Stimulated activated CD4-positive, alpha-beta T cell treated with anti-CD3 and anti-CD28 coated beads, Interleukin-1b, Interleukin-23, amount 100 ng/mL, for 4 hours (primary cell): ENCODE measurements around the gene OR4N5.
"Not testable (repeated sequence)": the region's sequence is repeated elsewhere in the genome, so short reads cannot be mapped to it uniquely, and the experiment has no call there.

Source experiments
- DNase-seq, 2 donors: peaks; one replicate each; pipeline ENCODE4 v3.0.0-alpha.2; 2020; ENCODE audit warnings: low read depth in 2 of 2

Gene OR4N5, protein sequence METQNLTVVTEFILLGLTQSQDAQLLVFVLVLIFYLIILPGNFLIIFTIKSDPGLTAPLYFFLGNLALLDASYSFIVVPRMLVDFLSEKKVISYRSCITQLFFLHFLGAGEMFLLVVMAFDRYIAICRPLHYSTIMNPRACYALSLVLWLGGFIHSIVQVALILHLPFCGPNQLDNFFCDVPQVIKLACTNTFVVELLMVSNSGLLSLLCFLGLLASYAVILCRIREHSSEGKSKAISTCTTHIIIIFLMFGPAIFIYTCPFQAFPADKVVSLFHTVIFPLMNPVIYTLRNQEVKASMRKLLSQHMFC

DNA sequence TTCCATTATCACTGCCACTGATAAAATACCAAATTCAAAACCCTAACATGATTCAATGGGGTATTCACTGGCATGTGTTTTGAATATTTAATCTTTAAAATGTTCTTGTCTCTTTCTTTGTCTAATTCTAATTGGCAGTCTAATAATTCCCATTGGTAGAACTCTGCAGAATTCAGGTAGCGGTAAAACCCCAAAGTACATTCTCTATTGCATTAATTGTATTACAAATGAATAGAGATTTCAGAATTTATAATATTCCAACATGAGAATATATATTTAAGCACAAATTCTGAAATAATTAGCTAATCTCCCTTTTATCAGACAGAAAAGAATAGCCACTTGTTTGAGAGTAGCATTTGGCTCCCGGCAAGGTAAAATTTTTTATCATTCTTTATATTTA, at the start of gene OR4N5:
TSS of gene OR4N5 (plus strand) at position 301 of the 400 bp plus-strand sequence. CDS start 4,916 bp downstream, outside the sequence.
- DNase-seq: no peak

DNA sequence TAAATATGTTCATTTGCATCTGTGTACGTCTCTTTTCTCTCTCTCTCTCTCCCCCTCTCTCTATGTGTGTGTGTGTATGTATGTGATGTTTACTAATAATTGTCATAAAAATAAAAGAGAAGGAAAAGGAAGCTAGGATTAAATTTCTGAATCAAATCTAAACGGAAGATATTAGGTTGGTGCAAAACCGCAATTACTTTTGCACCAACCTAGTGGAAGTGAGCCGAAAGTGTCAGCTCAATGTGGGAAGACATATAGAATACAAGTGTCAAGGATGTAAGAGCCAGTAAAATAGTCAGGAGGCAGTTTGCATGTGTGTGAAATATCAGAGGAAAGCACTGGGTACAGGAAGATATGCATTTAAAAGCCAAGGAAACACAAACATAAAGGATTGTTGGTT, 46.6 kb upstream of the OR4N5 start:
- no peak for DNase-seq

DNA sequence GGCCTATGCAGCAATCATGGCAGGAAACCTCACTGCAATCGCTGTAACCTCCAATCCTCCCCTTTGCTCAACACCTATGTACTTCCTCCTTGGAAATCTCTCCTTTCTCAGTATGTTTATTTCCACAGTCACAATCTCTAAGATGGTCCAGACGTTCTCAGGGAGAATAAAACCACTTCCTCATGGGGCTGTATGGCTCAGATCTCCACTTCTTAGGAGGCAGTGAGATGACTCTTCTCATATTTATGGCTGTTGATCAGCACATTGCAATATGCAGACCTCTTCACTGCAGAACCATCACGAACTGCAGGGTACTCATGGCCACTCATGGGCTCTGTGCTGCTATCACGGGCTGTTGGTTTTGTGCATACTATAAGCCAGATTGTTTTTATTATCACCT, 45.2 kb upstream of the OR4N5 start:
- DNase-seq: no peak

DNA sequence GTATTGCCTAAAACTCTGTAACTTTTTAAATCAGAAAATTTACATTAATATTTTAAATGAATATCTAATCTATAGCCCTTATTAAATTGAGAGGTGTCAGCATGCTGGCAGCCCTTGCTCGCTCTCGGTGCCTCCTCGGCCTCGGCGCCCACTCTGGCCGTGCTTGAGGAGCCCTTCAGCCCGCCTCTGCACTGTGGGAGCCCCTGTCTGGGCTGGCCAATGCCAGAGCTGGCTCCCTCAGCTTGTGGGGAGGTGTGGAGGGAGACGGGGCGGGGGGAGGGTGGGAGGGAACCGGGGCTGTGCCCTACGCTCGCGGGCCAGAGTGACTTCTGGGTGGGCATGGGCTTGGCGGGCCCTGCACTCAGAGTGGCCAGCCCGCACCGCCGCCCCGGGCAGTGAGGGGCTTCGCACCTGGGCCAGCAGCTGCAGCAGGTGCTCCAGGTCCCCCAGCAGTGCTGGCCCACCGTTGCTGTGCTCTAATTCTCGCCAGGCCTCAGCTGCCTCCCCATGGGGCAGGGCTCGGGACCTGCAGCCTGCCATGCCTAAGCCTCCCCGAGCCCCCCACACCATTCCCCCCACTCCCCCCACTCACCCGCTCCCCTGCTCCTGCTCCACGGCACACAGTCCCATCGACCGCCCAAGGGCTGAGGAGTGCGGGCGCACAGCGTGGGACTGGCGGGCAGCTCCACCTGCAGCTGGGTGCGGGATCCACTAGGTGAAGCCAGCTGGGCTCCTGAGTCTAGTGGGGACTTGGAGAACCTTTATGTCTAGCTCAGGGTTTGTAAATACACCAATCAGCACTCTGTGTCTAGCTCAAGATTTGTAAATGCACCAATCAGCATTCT, 39.5 kb upstream of the OR4N5 start:
- not testable (repeated sequence) for DNase-seq

DNA sequence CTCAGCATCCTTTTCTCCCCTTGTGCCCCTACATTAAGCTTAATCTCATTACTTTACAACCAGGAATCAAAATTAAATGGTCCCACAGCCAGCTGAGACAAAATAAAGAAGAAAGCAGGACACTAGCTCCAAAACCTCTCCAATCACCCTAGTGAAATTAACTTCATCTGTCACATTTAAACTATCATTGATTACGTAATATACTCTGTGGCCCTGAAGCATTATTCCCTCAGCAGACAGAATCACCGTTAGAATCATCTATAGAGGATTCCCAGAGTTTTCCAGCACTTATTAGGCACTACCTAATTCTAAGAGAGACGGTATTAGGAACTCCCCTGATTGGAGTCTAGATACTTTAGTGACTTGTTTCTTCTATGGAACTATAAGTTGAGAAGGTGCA, 28.2 kb upstream of the OR4N5 start, which contains the start of gene OR4K17:
TSS of gene OR4K17 (plus strand) at position 302 of the 400 bp plus-strand sequence. CDS start 6,761 bp downstream, outside the sequence.
- no peak for DNase-seq

DNA sequence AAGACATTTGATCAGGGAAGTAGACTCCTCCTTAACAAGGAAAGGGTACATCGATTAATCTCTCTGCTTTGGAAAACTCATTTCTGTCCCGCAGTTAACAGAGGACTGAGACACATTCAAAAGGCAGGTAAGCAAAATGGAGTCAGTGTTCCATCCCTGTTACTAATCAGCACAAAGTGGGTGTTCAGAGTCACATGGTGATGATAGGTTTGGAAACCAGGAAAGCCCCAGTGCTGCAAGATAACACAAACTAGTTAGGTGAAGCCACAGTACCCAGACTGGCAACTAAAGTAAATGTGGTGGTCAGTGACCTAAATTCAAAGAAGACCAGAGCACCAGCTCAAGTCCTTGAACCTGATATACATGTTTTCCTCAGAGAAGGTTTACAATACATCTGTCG, 26.3 kb upstream of the OR4N5 start:
- DNase-seq: no peak

DNA sequence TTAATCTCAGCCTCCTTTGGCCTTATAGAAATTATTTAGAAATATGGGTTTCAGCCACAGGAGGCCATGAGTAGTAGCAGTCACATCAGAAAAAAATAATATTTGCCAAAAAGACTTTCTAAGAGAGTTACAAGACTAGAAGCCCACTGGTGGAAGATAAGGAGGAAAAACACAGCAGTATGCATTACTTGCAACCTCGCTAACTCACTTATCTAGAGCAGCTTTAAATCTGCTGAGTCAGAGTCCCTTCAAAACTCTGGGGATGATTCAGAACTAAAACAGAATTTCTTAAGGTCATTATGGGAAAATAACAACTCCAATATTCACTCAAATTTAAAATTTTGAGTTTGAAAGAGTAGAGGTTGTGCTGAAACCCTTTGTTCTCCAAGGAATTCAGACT, 21.9 kb upstream of the OR4N5 start:
- DNase-seq: no peak

DNA sequence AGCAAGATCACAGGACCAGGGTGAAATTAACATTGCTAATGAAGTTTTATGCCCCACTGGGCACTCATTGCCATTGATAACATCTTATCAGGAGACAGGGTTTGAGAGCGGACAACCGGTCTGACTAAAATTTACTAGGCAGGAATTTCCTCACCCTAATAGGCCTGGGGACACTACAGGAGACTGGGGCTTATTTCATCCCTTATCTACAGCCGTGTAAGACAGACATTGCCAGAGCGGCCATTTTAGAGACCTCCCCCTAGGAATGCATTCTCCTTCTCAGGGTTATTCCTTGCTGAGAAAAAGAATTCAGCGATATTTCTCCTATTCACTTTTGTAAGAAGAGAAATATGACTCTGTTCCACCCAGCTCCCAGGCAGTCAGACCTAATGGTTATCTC, 19.8 kb upstream of the OR4N5 start:
- DNase-seq: no peak

DNA sequence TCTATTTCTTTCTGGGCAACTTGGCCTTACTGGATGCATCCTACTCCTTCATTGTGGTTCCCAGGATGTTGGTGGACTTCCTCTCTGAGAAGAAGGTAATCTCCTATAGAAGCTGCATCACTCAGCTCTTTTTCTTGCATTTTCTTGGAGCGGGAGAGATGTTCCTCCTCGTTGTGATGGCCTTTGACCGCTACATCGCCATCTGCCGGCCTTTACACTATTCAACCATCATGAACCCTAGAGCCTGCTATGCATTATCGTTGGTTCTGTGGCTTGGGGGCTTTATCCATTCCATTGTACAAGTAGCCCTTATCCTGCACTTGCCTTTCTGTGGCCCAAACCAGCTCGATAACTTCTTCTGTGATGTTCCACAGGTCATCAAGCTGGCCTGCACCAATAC, 5.3 kb downstream of the OR4N5 start:
- DNase-seq: no peak

DNA sequence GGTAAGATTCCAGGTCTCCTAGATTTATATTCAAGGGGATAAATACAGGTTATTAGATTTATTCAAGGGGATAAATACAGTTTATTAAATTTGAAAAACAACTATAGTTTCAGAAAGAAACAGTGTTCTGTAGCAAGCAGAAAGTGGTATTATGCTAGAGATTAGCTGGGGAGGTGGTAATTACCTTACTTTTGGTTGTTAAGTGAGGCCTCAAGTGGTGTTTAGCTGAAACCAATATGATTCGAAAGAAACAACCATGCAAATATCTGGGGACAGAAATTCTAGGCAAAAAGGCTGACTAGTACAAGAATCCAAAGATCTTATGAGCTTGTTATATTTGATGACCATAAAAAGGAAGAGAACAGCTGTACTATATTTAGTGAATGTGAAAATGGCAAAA, 6.2 kb downstream of the OR4N5 start:
- DNase-seq: no peak

DNA sequence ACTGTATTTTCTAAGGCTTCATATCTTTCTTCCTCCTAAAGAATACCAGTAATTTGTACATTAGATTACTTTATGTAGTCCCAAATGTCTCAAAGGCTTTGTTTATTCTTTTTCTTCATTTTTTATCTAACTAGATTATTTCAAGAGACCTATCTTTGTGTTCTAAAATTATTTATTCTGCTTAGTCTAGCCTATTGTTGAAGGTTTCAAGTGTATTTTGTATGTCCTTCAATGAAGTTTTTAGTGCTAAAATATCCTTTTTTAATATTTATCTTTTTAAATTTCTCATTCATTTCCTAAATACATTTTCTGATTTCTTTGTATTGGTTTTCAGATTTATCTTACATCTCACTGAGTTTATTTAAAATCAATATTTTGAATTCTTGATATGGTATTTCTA, 25.8 kb downstream of the OR4N5 start:
- no peak for DNase-seq

DNA sequence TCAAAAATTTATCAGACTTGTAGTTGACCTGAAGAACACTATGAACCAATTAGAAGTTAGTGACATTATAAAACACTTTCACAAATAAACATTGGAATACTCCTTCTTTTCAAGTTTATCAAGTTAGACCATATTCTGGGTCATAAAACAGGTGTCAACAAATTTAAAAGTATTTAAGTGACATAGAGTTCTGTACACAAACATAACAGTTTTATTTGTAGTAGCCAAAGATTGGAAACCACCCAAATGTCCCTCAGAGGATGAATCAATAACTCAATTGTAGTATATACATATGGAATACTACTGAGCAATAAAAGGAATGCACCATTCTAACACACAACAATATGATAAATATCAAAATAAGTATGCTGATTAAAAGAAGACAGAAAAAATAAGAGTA, 28.5 kb downstream of the OR4N5 start:
- no peak for DNase-seq

DNA sequence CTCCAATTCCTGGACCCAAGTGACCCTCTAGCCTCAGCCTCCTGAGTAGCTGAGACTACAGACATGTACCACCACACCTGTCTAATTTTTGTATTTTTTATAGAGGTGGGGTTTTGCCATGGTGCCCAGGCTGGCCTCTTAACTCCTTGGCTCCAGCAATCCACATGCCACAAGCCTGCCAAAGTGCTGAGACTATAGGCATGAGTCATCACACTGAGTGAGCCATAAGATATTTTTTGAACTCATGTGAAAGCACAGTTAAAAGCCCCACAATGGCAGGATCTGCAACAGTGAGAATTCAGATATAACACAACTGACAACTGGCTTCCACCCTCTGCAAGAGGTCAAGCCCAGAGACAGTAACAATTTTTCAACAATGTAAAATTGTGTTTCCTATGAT, 31.2 kb downstream of the OR4N5 start:
- DNase-seq: not testable (repeated sequence)

DNA sequence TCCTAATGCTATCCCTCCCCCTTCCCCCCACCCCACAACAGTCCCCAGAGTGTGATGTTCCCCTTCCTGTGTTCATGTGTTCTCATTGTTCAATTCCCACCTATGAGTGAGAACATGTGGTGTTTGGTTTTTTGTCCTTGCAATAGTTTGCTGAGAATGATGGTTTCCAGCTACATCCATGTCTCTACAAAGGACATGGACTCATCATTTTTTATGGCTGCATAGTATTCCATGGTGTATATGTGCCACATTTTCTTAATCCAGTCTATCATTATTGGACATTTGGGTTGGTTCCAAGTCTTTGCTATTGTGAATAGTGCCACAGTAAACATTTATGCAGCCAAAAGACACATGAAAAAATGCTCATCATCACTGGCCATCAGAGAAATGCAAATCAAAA, 35.6 kb downstream of the OR4N5 start:
- DNase-seq: not testable (repeated sequence)

DNA sequence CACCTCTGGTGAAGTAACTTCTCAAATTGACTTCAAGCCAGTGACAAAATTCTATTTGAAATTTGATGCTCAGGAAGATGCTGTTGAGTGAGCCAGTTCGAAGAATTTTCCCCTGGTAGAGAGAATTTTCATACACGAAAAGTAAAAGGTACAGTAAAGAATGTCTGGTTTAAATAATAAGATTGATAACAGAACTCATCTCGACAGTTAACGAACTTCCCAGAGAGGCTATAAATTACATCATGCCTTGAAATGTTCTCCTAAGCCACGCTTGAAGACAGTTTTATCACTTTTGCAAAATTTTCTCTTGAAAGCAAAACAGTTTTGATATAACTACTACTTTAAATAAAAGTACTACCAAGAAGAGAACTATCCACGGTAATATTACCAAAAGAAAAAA, 37.7 kb downstream of the OR4N5 start:
- DNase-seq: no peak

DNA sequence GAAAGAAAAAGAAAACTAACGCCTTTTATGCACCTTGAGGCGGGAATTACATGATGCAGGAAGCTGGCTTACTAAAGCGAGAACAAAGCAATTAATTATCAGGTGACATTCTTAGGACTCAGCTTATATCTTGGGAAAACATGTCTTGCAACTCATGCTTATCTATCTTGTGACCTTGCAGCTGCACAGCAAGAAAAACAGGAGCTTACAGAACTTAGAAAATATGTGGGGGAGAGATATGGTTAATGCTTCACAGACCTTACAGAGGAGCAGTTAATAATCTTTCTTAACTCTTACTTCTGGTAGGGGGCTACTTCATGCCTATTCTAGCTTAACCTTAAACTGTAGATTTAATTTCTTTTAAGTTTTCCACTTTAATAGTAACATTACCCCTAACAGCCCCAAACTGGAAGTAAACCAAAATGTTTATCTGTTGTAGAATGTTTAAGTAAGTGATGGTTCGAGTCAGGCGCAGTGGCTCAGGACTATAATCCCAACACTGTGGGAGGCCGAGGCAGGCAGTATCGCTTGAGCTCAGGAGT, 38.9 kb downstream of the OR4N5 start:
- DNase-seq: no peak

DNA sequence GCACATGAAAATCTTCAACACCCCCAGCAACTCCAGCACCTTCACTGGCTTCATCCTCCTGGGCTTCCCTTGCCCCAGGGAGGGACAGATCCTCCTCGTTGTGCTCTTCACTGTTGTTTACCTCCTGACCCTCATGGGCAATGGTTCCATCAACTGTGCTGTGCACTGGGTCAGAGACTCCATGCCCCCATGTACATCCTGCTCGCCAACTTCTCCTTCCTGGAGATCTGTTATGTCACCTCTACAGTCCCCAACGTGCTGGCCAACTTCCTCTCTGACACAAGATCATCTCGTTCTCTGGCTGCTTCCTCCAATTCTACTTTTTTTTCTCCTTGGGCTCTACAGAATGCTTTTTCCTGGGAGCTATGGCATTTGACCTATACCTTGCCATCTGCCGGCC, 40.6 kb downstream of the OR4N5 start:
- DNase-seq: no peak

DNA sequence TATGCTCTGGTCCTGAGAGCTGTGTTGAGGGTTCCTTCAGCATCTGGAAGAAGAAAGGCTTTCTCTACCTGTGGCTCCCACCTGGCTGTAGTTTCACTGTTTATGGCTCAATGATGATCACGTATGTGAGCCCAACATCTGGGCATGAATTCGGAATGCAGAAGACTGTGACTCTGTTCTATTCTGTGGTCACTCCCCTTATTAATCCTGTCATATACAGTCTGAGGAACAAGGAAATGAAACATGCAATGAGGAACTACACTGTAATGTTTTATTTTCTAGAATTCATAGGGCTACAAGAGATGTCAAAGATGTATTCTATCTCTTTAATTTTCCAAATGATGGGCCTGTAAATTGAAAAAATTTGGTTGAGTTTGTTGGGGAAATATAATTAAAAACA, 41.3 kb downstream of the OR4N5 start:
- no peak for DNase-seq

DNA sequence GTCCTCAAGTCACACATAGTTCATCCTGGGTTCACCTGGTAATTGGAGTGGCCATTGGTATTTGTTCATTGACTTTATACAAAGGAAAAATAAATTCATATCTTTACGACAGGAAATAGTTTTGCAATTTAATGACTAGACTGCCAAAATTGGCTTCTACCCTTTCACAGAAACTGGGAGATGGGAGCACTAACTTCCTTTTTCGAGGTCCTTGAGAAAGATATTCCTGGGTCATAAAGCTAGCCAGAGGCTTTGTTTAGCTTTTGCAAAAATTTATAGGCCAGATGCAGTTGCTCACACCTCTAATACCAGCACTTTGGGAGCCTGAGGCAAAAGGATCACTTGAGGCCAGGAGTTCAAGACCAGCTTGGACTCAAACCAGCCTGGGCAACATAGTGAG, 41.9 kb downstream of the OR4N5 start:
- DNase-seq: no peak

DNA sequence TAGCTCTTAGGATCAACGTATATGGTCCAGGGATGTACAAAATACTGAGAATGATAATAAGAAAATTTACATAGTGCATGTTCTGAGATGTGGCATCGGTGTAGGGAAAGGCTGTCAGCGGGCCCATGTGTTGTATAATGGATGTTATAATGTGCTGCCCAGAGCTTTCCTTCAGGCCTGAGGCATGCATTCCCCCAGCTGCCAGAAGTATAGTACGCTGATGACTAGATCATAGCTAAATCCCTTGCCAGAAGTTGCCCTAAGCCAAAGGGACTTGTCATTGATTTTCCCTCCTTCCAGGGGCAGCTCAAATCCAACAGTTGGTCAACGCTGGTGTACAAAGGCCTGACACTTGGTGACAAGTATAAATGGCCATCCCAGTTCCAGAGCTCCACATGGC, 45.6 kb downstream of the OR4N5 start:
- no peak for DNase-seq

DNA sequence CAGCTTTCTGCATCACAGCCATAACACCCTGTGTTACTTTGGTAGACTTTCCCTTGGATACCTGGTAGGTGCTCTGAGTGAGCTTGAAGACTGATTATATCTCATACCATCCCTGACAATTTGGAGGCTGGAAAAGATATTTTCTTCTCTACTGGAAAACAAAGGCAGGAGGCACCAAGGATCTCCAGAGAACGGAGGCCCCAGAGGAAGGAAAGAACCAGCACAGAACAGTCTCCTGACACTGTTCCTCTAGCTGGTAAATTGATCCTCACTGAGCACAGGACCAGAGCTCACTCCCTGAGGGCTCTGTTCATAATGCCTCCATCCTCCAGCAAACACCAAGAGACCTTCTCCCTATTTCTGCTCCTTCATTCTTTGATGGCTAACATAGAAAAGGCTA, 52.0 kb downstream of the OR4N5 start, which contains the start of gene OR11G2:
TSS of gene OR11G2 (plus strand) at position 301 of the 400 bp plus-strand sequence. CDS start 6,542 bp downstream, outside the sequence.
- no peak for DNase-seq

DNA sequence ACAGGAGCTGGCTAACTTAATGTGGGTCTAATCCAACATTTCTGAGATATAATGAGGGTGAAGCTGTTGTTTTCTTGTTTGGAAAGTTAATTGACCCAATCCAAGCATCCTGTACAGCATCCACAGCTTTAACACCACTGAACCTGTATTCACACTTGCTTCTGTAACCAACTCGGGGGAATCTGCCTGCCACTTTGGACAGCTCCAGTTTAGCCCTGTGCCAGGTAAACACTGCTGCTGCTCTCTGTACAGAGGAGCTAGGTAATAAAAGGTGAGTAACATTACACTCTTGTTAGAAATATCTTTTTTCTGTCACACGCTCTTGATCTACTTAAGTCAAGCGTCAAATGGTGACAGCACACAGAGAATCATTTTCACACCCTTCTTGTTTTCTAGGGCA, 52.8 kb downstream of the OR4N5 start:
- no peak for DNase-seq

DNA sequence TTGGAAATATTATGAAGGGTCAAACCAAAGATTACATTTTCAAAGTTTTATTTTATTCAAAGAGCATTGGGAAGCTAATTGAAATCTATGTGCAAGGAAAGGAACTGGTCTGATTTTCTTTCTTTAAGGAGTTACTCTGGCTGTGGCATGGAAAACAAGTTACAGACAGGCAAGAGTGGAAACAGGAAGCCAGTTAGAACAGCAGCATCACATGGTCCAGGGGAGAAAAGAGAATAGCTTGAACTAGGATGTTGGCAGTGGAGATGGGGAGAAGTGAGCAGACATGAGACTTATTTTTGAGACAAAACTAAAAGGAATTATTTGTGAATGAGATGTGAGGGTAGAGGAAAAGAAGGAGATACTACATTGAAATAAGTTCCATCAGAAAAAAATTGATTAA, 55.5 kb downstream of the OR4N5 start:
- no peak for DNase-seq
